Astrocyte of the hippocampus (primary cell): ENCODE results near the gene PLCB3.
"Not testable (repeated sequence)": the region's sequence is repeated elsewhere in the genome, so short reads cannot be mapped to it uniquely, and the experiment has no call there.

Experiments used
- DNase-seq: peaks from one replicate; pipeline ENCODE4 v3.0.0; 2011; ENCODE audit warnings: low read depth, low spot score

Gene PLCB3

DNA sequence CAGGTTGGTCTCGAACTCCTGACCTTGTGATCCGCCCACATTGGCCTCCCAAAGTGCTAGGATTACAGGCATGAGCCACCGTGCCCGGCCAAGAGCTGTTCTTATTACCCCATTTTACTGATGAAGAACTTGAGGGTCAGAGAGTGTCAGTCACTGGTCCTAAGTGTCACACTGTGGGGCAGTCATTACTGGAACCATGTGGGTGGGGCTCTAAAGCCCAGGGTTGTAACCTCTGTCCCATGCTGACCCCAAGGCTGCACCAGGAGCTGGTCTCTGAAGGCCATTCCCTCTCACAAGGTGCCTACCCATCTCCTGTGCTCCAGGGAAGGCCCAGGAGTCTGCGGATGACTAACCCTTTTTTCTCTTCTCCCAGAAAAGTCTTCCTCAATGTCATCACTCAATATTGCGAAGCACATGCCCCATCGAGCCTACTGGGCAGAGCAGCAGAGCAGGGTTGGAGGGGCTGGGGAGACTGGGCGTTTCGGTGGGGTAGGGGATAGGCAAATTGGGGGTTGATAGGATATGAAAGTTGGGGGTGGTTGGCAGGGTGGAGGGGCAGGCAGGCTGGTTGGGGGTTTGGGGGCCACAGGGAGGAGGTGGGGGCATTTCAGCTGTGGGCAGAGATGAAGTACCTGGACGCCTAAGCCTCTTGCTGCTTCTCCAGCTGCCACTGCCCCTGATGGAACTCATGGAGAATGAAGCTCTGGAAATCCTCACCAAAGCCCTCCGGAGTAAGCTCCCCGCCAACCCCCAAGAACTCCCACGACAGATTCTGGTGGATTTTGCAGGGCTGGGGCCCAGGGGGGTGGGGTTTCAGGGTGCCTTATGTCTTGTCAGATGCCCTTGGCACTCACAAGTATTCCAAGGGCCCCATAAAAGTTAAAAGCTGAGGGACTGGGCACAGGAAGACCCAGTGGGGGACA, 52.0 kb downstream of the PLCB3 start:
- no peak for DNase-seq

DNA sequence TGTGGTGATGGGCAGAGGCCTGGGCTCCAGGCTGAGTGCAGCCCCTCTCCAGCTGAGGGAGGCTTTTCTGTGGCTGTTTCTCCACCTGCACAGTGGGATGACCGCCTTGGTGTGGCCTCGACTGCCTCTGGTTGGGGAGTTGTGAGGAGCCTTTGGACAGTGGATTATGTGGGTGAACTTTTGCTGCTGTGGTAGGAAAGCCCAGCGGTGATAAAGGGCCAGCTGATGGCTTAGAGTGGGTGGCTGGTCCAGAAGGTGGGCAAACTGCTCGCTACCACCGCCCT, 52.6 kb downstream of the PLCB3 start:
- no peak for DNase-seq

GRCh38 chr11:64304316-64305072, 53.2 kb downstream of the PLCB3 start:
- DNase-seq = peak; percentile 94

- DNase-seq = peak; percentile 99
Measured at GRCh38 chr11:64305075-64305690, 53.9 kb downstream of the PLCB3 start, which contains the start of gene ESRRA. Gene ESRRA (plus strand): TSS chr11:64305524. CDS start chr11:64307180, 1,656 bp downstream.

DNA sequence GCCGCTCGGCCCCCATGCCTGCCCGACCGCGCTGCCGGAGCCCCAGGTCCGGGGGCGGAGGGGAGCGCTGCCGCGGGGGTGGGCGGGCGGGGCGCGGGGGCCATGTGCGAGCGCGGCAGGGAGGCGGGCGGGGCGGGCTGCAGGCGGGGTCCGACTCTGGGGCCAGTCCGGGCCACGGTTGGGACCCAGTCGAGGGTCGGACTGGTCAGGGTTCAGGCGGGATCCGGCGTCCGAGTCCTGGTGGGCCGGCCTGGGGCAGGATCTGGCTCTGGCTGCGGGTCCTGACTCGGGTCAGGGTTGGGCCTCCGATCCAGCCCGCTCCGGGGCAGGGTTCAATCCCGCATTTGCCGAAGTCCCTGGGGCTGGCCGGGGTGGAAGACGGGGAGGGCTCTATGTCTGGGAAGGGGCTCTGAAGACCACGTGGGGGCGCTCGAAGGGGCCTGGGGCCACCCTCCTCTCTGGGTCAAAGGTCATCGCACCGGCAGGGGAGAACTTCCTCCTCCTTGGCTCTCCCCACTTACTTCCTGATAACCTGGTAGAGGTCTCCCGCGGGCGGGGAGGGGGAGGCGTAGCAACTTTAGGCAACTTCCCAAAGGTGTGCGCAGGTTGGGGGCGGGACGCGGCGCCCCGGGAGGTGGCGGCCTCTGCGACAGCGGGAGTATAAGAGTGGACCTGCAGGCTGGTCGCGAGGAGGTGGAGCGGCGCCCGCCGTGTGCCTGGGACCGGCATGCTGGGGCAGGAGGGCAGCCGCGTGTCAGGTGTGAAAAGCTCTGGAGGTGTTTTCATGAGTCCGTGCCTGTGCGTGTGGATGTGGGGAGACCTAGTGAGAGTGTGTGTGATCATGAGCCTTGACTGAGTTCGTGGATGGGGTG, 54.6 kb downstream of the PLCB3 start:
- peak; percentile 60 for DNase-seq

- no peak for DNase-seq
Measured at GRCh38 chr11:64306563-64306875, 55.2 kb downstream of the PLCB3 start.

DNA sequence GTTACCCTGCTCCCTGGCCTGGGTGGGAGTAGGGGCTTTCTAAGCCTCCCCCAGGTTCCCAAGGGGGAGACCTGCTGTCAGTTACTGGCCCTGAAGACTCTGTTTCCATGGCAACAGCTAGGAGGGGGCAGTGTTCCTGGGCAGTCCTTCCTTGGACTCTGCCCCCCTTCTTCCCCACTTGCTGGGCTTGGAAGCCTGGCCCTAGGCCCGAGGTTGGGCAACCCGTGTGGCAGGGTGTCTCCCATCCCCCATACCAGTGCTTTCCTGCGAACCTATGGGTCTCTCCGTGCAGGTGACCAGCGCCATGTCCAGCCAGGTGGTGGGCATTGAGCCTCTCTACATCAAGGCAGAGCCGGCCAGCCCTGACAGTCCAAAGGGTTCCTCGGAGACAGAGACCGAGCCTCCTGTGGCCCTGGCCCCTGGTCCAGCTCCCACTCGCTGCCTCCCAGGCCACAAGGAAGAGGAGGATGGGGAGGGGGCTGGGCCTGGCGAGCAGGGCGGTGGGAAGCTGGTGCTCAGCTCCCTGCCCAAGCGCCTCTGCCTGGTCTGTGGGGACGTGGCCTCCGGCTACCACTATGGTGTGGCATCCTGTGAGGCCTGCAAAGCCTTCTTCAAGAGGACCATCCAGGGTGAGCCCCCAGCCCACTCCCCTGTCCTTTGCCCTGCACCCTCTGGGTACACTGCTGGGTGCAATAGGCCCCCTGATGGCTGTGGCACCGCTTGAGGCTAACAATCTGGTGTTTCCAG, 55.7 kb downstream of the PLCB3 start:
- DNase-seq = no peak

- not testable (repeated sequence) for DNase-seq
Measured at GRCh38 chr11:64307795-64308194, 56.5 kb downstream of the PLCB3 start.

GRCh38 chr11:64312947-64313346, 61.6 kb downstream of the PLCB3 start:
- DNase-seq = no peak

GRCh38 chr11:64313491-64314145, 62.3 kb downstream of the PLCB3 start:
- DNase-seq = no peak

DNA sequence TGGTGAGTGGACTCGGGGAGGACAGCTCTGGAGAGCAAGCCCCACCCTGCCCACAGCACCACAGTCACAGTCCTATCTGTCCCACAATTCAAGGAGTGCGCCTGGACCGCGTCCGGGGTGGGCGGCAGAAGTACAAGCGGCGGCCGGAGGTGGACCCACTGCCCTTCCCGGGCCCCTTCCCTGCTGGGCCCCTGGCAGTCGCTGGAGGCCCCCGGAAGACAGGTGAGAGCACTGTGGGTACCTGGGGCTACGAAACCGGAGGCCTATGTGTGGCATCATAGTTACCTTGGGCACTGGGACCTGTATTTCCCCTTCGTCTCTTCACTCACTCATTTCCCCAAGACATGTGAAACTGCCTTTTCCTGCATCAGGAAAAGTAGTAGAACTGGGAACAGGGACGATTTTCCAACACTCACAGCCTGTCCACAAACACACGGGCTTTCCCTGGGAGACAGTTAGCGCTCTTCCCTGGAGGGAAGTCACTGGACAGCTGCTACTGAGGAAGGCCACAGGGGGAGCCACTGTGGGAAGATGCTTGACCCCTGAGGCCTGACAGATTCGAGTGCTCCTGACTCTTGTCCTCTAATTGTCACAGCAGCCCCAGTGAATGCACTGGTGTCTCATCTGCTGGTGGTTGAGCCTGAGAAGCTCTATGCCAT, 62.9 kb downstream of the PLCB3 start:
- no peak for DNase-seq

GRCh38 chr11:64314805-64315561, 63.7 kb downstream of the PLCB3 start:
- DNase-seq = no peak

GRCh38 chr11:64315667-64316526, 64.6 kb downstream of the PLCB3 start:
- DNase-seq = not testable (repeated sequence)

- DNase-seq = peak; percentile 40
Measured at GRCh38 chr11:64316672-64317324, 65.5 kb downstream of the PLCB3 start.

GRCh38 chr11:64317325-64317960, 66.1 kb downstream of the PLCB3 start, which contains the start of gene TRMT112:
Gene TRMT112 (minus strand): TSS chr11:64317559. CDS start chr11:64317526, 33 bp downstream.
- peak; percentile 98 for DNase-seq

DNA sequence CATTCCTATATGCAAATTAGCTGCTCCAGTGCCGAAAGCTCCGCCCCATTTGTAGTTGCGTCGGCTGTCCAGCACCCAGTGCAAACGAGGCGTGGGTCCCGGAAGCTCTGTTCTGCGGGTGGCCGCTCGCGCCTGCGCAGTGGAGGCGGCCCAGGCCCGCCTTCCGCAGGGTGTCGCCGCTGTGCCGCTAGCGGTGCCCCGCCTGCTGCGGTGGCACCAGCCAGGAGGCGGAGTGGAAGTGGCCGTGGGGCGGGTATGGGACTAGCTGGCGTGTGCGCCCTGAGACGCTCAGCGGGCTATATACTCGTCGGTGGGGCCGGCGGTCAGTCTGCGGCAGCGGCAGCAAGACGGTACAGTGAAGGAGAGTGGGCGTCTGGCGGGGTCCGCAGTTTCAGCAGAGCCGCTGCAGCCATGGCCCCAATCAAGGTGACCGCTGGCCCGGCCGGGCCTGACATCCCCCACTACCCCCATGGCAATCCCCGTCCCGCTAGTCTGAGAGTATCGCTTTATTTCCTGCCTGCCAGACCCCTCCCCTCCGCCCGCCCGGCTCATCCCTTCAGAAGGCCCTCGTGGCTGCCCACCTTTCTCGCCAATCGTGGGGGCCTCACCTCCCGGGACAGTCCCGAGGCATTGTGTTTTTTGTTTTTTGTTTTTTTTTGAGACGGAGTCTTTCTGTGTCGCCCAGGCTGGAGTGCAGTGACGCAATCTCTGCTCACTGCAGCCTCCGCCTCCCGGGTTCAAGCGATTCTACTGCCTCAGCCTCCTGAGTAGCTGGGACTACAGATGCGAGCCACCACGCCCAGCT, 66.8 kb downstream of the PLCB3 start, which contains the start of gene PRDX5:
PRDX5 (plus strand) TSS at position 161 of the 805 bp plus-strand sequence; CDS start at position 256, 95 bp downstream.
- peak; percentile 98 for DNase-seq
